ENCODE data around the gene APC2. TPM values are rescaled to one million over a fixed set of nuclear protein-coding genes. Genes with fewer than 3 reads are reported as not detected.

Gene APC2
- polyA plus RNA-seq, 1 experiment, result 0.07 TPM

DNA sequence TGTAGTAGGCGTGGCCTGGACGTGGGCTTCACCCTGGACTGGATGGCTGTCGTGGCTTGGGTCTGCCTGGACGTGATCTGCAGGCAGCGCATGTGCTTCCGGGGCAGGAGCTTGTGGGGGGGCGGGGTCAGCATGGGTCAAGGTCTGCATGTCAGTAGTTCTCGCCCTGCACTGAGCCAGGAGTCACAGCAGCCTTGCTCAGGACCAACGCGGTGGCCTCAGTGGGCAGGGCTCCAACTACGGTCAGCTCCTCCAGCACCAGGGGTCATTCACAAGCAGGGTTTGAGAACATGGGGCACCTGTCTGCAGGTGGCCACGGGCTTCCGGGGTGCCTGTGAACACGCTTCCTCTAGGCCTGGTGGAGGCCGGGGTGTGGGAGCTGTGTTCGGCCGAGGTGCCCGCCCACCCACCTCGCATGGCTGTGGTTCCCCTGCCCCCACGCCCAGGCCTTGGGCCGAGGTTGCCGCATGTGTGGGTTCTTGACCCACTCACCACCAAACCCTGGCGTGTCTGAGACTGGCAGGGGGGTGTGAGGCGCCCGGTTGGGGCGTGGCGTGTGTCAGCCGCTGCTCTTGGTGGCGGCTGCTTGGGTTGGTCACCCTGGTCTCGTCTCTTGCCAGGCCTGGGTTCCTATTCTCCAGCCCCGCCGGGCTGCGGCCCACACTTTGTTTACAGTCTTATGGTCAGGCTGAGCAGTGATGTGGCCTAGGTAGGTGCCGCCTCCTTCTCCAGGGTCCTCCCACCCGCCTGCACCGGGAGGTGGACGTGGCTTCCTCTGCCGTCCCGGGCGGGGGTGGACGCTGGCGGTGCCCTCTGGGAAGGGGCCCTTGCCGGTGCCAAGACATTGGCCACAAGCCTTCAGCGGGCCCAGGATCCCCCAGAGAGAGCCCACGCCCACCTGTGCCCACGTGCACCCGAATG, 16.5 kb upstream of the APC2 start:
- peaks cover 52% of the 10 kb centered on the region for H3K36me3 ChIP-seq (ENCODE audit: control insufficient read depth, insufficient read depth, low read length)
- CTCF ChIA-PET, result interaction anchor here (1.2 kb wide), 1 partner anchor 14 kb away, joined by 3 read pairs; no protein-coding TSS in a partner anchor
- no peak for DNase-seq (ENCODE audit: low read depth)
- no peaks in the 10 kb centered on the region for H3K27me3 ChIP-seq (ENCODE audit: control insufficient read depth, insufficient read depth, low read length)
- H3K4me3 ChIP-seq (ENCODE audit: low read depth, low read length), result no peak overlapping the region
- POLR2A ChIA-PET, result no interaction called here
- no peak for TF ChIP-seq CTCF (IDR thresholded peaks at IDR 0.05; ENCODE audit: insufficient read depth, low read depth, low read length)

DNA sequence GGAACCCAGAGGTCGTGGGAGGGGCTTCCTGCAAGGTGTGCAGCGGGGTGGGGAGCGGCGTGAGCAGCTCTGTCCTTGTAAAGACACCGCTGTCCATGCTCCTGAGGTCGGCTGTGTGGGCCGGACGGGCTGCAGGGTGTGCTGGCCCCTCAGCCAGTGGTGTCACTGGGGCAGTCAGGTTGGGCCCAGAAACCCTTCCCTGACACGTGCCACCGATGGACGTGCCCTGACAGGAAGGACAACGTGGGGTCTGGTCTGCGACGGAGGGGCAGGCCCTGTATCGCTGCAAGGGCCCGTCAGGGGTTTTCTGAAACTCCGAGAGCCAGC, 15.9 kb upstream of the APC2 start:
- H3K4me3 ChIP-seq (ENCODE audit: low read depth, low read length), result no peak overlapping the region
- ChIA-PET CTCF (no interaction called here), POLR2A (no interaction called here)
- no peak for TF ChIP-seq CTCF (IDR thresholded peaks at IDR 0.05; ENCODE audit: insufficient read depth, low read depth, low read length)
- H3K27me3 ChIP-seq (ENCODE audit: control insufficient read depth, insufficient read depth, low read length), result no peaks in the 10 kb centered on the region
- no peak for DNase-seq (ENCODE audit: low read depth)
- peaks cover 48% of the 10 kb centered on the region for H3K36me3 ChIP-seq (ENCODE audit: control insufficient read depth, insufficient read depth, low read length)

DNA sequence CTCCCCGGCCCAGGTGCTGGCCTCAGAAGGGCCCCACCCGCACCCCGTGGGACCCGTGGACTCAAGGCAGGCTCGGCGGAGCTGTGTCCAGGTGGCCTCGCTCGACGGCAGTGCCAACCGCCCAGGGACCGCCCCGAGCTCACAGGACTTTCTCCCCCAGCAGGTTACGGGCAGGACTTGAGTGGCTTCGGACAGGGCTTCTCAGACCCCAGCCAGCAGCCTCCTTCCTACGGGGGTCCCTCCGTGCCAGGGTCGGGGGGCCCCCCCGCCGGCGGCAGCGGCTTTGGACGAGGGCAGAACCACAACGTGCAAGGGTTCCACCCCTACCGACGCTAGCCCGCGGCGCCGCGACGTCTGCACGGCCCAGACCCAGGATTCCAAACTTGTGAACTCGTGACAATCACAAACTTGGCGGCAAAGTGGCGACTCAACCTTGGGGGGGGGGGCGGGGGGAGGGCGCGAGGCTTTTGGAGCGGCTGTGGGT, 15.3 kb upstream of the APC2 start:
- POLR2A ChIA-PET, result no interaction called here
- no peak for TF ChIP-seq CTCF (IDR thresholded peaks at IDR 0.05; ENCODE audit: insufficient read depth, low read depth, low read length)
- H3K36me3 ChIP-seq (ENCODE audit: control insufficient read depth, insufficient read depth, low read length), result peaks cover 44% of the 10 kb centered on the region
- CTCF ChIA-PET, result interaction anchor here (2.4 kb wide), 1 partner anchor 10 kb away, joined by 11 read pairs; no protein-coding TSS in a partner anchor
- H3K4me3 ChIP-seq (ENCODE audit: low read depth, low read length), result no peak overlapping the region
- DNase-seq (ENCODE audit: low read depth), result no peak
- no peaks in the 10 kb centered on the region for H3K27me3 ChIP-seq (ENCODE audit: control insufficient read depth, insufficient read depth, low read length)

- H3K4me3 ChIP-seq (ENCODE audit: low read depth, low read length), result no peak overlapping the region
- H3K27me3 ChIP-seq (ENCODE audit: control insufficient read depth, insufficient read depth, low read length), result no peaks in the 10 kb centered on the region
- peaks cover 44% of the 10 kb centered on the region for H3K36me3 ChIP-seq (ENCODE audit: control insufficient read depth, insufficient read depth, low read length)
- POLR2A ChIA-PET, result no interaction called here
- CTCF ChIA-PET, result interaction anchor here (2.4 kb wide), 1 partner anchor 9 kb away, joined by 11 read pairs; no protein-coding TSS in a partner anchor
- TF ChIP-seq CTCF (IDR thresholded peaks at IDR 0.05; ENCODE audit: insufficient read depth, low read depth, low read length), result no peak
- DNase-seq (ENCODE audit: low read depth), result no peak
Measured at GRCh38 chr19:1435378-1435989, 14.4 kb upstream of the APC2 start.

- CTCF ChIA-PET, result interaction anchor here (0.9 to 1.8 kb wide), 6 partner anchors 10 to 55 kb away, joined by 4 to 8 read pairs (median 6); no protein-coding TSS in a partner anchor
- Histone ChIP-seq H3K27me3 (ENCODE audit: control insufficient read depth, insufficient read depth, low read length) (no peaks in the 10 kb centered on the region), H3K4me3 (ENCODE audit: low read depth, low read length) (no peak overlapping the region), H3K36me3 (ENCODE audit: control insufficient read depth, insufficient read depth, low read length) (peaks cover 46% of the 10 kb centered on the region)
- TF ChIP-seq CTCF (IDR thresholded peaks at IDR 0.05; ENCODE audit: insufficient read depth, low read depth, low read length), result no peak
- POLR2A ChIA-PET, result no interaction called here
- DNase-seq (ENCODE audit: low read depth), result no peak
Measured at GRCh38 chr19:1437609-1438008, 12.3 kb upstream of the APC2 start.
